SJSA1 (cell line): ENCODE data around the gene TWNK. TPM values are rescaled to one million over a fixed set of nuclear protein-coding genes. Genes with fewer than 3 reads are reported as not detected.

Experiments used
- DNase-seq, 2 experiments: peaks; one replicate each; pipeline ENCODE4 v3.0.0-alpha.2; 2015 to 2020; ENCODE audit warnings: low spot score in 2 of 2, low read depth in 1 of 2
- H3K27ac ChIP-seq: fragments of 250-450 bp; sonication (Bioruptor Pico); 2 replicates; pipeline ENCODE4 v1.5.1; 2020; ENCODE audit warnings: mild to moderate bottlenecking, moderate library complexity
- H3K27me3 ChIP-seq: fragments of 250-450 bp; sonication (Bioruptor Pico); replicated peaks from 2 replicates; pipeline ENCODE4 v1.5.1; 2020; ENCODE audit warnings: mild to moderate bottlenecking, moderate library complexity
- H3K36me3 ChIP-seq: fragments of 250-450 bp; sonication (Bioruptor Pico); 2 replicates; pipeline ENCODE4 v1.5.1; 2020; ENCODE audit warnings: mild to moderate bottlenecking
- H3K4me1 ChIP-seq: fragments of 250-450 bp; sonication (Bioruptor Pico); replicated peaks from 2 replicates; pipeline ENCODE4 v1.6.1; 2021; ENCODE audit warnings: mild to moderate bottlenecking
- H3K4me3 ChIP-seq: fragments of 250-450 bp; sonication (Bioruptor Pico); 2 replicates; pipeline ENCODE4 v1.5.1; 2020; ENCODE audit warnings: mild to moderate bottlenecking
- H3K9me3 ChIP-seq: fragments of 250-450 bp; sonication (Bioruptor Pico); replicated peaks from 2 replicates; pipeline ENCODE4 v1.5.1; 2020; ENCODE audit warnings: mild to moderate bottlenecking
- total RNA-seq: library from RNA; depleted of rRNA; stranded (reverse); fragments of >200 nt; shearing (Covaris generic); gene quantifications from 2 replicates; pipeline ENCODE4 v1.2.3, GENCODE V29; 2014

The TWNK gene
- total RNA-seq, 1 experiment from 2014 or later, result 4.3 TPM

DNA sequence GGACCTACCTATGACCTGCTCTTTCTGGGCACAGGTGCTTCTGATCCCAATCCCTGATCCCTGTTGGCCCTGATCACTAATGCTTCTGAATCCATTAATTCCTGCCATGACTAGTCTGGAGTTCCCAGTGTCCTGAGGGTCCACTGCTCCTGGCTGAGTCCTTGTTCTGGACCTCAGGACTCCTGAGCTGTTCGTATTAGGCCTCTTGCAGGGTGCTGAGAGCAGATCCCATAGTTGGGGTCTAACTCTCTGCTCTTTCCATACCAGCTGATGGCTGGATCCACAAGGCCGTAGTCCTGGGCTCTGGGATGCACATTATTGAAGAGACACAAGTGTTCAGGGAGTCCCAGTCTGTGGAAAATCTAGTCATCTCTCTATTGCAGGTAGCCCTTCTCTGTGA, 7.0 kb upstream of the TWNK start:
- Histone ChIP-seq H3K27me3 (no peaks in the 10 kb centered on the region), H3K4me3 (no peak overlapping the region), H3K9me3 (no peaks in the 10 kb centered on the region), H3K36me3 (peaks cover 33% of the 10 kb centered on the region), H3K4me1 (peaks cover 3% of the 10 kb centered on the region), H3K27ac (no peak overlapping the region)
- peak in 1 of 2 experiments; percentile 18 for DNase-seq

DNA sequence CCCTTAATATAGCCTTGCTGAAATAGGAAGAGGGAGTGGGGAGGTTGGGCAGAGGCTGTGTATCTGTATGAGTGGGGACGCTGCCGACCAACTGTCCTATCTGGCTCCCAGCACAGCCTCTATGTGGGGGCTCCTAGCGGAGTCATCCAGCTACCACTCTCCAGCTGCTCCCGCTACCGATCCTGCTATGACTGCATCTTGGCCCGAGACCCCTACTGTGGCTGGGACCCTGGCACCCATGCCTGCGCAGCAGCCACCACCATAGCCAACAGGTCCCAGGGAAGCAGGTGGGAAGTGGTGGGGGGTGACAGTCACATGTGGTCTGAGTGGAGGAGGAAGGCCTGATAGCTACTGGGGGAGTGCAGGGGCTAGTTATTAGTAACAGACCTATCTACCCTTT, 6.6 kb upstream of the TWNK start:
- Histone ChIP-seq H3K36me3 (peaks cover 35% of the 10 kb centered on the region), H3K4me1 (no peaks in the 10 kb centered on the region), H3K27me3 (no peaks in the 10 kb centered on the region), H3K9me3 (no peaks in the 10 kb centered on the region), H3K4me3 (no peak overlapping the region), H3K27ac (no peak overlapping the region)
- peak in 1 of 2 experiments; percentile 28 for DNase-seq

DNA sequence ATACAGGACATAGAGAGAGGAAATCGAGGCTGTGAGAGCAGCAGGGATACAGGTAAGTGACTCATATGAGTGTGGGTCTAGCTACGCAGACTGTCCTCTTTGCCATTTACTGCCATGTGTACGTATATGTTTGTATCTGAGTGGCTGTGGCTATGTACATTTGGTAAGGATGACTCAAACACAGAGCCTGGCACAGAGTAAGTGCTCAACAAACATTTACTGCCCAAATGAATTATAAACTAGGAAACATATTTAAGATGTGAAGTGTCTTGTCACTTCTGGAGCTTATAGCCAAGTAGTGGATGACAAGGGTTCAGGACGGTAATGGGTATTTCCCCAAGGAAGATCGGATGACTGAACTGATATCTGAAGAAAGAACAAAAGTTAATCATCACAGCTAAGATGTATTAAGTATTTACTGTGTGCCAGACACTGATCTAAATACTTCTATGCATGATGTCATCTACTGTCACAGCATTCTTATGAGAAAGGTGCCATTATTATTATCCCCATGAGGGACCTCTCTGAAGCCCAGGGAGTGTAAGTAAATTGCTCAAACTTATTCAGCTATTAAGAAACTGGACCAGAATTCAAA, 6.1 kb upstream of the TWNK start:
- H3K9me3 ChIP-seq, result no peaks in the 10 kb centered on the region
- no peak overlapping the region for H3K27ac ChIP-seq
- peaks cover 3% of the 10 kb centered on the region for H3K4me1 ChIP-seq
- peaks cover 40% of the 10 kb centered on the region for H3K36me3 ChIP-seq
- H3K27me3 ChIP-seq, result no peaks in the 10 kb centered on the region
- DNase-seq, result no peak
- no peak overlapping the region for H3K4me3 ChIP-seq

DNA sequence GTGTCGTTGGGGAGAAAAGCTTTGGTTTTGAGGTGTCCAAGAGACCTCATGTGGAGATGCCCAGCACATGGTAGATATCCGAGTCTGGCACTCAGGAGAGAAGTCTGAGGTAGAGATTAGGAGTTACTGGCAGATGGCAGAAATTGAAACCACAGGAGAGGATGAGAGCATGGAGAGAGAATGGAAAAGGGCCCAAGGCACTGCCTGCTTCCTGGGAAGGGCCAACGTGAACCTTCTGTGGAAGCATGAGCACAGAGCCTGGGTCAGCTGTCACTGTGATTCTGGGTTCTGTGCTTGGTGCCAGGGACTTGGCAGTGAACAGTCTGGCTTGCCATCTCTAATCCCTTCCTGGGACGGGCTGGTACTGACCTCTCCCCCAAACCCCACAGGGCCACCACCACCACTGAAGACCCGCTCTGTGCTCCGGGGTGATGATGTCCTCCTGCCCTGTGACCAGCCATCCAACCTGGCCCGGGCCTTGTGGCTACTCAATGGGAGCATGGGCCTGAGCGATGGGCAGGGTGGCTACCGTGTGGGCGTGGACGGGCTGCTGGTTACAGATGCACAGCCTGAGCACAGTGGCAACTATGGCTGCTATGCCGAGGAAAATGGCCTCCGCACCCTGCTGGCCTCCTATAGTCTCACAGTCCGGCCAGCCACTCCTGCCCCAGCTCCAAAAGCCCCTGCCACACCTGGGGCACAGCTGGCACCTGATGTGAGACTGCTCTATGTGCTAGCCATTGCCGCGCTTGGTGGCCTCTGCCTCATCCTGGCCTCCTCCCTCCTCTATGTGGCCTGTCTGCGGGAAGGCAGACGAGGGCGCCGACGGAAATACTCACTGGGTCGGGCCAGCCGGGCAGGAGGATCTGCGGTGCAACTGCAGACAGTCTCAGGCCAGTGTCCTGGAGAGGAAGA, 4.2 kb upstream of the TWNK start:
- H3K9me3 ChIP-seq, result no peaks in the 10 kb centered on the region
- peaks cover 15% of the 10 kb centered on the region for H3K4me1 ChIP-seq
- H3K36me3 ChIP-seq, result peaks cover 54% of the 10 kb centered on the region
- no peak for DNase-seq
- no peak overlapping the region for H3K4me3 ChIP-seq
- no peaks in the 10 kb centered on the region for H3K27me3 ChIP-seq
- H3K27ac ChIP-seq, result no peak overlapping the region

DNA sequence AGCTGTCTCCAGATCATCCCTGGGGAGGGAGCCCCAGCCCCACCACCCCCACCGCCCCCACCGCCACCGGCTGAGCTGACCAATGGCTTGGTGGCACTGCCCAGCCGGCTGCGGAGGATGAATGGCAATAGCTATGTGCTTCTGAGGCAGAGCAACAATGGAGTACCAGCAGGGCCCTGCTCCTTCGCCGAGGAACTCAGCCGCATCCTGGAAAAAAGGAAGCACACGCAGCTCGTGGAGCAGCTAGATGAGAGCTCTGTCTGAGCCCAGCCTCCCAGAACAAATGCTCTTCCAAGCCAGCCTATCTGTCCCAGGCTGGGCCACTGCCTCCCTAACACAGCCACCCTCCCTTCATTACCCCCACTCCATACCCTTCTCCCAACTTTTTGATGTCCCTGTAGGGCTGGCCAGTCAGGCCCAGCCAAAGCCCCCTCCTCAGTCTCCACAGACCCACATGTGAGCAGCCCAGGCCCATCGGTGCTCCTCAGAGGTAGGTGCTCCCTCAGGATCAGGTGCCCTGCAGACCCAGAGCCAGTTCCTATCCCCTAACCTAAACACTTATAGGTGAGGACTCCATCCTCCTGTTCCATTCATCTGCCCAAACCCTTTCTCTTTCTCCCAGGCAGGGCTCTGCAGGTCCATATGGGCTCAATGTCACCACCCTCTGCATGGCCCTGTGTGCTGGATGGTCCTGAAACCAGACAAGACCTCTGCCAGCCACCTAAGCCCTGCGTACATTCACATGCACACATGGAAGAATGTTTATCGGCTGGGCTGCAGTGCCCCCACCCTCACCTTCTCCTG, 3.3 kb upstream of the TWNK start:
- H3K4me1 ChIP-seq, result peaks cover 16% of the 10 kb centered on the region
- H3K27me3 ChIP-seq, result no peaks in the 10 kb centered on the region
- peaks cover 59% of the 10 kb centered on the region for H3K36me3 ChIP-seq
- no peak overlapping the region for H3K4me3 ChIP-seq
- H3K9me3 ChIP-seq, result no peaks in the 10 kb centered on the region
- no peak for DNase-seq
- H3K27ac ChIP-seq, result no peak overlapping the region

DNA sequence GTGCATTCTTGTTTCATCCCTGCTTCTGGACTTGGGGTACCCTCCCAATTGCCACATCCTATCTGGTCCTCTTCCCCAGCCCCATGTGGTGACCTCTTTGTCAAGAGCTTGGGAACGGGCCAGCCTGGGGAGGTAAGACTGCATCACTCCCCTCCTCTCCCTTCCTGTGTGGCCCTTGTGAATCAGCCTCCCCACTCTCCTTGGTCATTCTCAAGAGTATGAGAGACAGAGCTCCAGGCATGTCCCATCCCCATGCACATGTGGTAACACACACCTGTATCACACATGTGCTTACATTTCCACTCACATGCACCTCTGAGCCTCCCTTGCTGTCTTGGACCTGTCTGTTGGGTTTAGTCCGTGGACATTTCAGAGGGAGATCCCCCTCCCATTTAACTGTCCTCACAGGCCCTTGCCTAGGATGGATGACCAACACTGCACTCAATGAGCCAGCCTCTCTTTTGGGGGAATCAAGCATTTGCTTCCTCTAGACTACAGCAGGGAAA, 2.6 kb upstream of the TWNK start:
- Histone ChIP-seq H3K36me3 (peaks cover 65% of the 10 kb centered on the region), H3K27ac (no peak overlapping the region), H3K9me3 (no peaks in the 10 kb centered on the region), H3K27me3 (no peaks in the 10 kb centered on the region), H3K4me3 (no peak overlapping the region), H3K4me1 (peaks cover 16% of the 10 kb centered on the region)
- no peak for DNase-seq

DNA sequence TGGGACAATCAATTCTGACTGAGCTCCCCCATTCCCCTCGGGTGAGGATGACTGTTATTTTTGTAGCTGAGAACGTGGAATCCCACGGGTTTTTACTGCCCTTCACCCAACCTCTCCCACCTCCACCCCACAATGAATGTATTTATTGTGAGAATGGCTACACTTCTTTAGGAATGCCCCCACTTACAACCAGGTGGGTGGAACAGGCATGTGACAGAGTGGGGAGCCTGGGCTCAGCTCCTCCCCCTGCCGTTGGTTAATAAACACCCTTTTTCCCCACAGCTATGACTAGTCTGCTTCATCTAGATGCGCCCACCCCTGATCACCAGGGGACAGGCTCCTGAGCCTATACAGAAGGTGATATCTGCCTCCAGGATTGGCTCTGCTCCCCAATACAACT, 2.0 kb upstream of the TWNK start:
- Histone ChIP-seq H3K36me3 (peaks cover 65% of the 10 kb centered on the region), H3K27me3 (no peaks in the 10 kb centered on the region), H3K9me3 (no peaks in the 10 kb centered on the region), H3K27ac (no peak overlapping the region), H3K4me3 (no peak overlapping the region), H3K4me1 (peaks cover 16% of the 10 kb centered on the region)
- DNase-seq, result no peak

DNA sequence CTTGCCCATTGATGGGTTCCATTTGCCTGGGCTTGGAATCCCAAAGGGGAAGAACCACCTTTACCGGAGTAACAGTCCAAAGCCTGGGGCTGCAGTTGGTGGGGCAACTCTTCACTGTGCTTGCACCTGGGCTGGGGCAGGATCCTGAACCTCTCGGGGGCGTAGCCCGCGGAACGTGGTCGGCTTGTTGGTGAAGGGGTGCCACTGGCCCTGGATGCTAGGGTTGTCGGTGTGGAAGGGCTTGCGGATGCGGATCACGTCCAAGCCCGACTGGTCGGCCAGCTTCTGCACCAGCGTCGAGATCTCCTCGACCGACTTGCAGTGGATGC, 756 bp upstream of the TWNK start:
- no peaks in the 10 kb centered on the region for H3K27me3 ChIP-seq
- no peak overlapping the region for H3K27ac ChIP-seq
- H3K4me3 ChIP-seq, result peak overlapping the region; percentile 90
- no peak for DNase-seq
- H3K36me3 ChIP-seq, result peaks cover 68% of the 10 kb centered on the region
- peaks cover 16% of the 10 kb centered on the region for H3K4me1 ChIP-seq
- H3K9me3 ChIP-seq, result no peaks in the 10 kb centered on the region

DNA sequence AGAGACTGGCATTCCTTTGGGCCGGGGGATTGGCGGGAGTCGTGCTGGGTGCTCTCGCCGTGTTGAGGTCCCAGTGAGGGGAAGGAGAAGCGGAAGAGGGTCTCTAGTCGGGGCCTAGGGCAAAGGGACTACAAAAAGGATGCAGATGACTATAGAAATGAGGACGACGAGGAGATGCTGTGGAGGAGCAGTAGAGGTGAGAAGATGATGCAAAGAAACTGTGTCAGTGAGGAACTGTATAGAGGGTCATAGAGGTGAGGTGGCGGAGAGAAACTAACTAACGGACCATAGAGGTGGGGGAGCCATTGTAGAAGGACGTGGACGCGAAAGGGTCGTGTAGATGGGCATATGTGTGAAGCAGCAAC, 324 bp downstream of the TWNK start:
- H3K4me1 ChIP-seq, result peaks cover 16% of the 10 kb centered on the region

DNA sequence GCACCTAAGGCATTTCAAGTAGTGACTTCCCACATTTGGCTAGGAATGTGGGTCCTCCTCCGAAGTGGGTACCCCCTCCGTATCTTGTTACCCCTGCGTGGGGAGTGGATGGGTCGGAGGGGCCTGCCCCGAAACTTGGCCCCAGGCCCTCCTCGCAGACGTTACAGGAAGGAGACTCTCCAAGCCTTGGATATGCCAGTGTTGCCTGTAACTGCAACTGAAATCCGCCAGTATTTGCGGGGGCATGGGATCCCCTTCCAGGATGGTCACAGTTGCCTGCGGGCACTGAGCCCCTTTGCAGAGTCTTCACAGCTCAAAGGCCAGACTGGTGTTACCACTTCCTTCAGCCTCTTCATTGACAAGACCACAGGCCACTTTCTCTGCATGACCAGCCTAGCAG, 823 bp downstream of the TWNK start:
- DNase-seq, result no peak
- Histone ChIP-seq H3K36me3 (peaks cover 61% of the 10 kb centered on the region), H3K27ac (no peak overlapping the region)

More for the DNA sequence above, 324 bp downstream of the TWNK start:
- no peak for DNase-seq
- Histone ChIP-seq H3K27ac (no peak overlapping the region), H3K36me3 (peaks cover 63% of the 10 kb centered on the region), H3K4me3 (peak overlapping the region; percentile 90), H3K27me3 (no peaks in the 10 kb centered on the region), H3K9me3 (no peaks in the 10 kb centered on the region)

DNA sequence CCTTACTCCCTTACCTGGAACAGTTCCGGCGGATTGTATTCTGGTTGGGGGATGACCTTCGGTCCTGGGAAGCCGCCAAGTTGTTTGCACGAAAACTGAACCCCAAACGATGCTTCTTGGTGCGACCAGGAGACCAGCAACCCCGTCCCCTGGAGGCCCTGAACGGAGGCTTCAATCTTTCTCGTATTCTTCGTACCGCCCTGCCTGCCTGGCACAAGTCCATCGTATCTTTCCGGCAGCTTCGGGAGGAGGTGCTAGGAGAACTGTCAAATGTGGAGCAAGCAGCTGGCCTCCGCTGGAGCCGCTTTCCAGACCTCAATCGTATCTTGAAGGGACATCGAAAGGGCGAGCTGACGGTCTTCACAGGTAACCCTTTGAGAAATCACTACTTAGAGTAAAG, 1.7 kb downstream of the TWNK start:
- no peak for DNase-seq
- H3K4me1 ChIP-seq, result peaks cover 18% of the 10 kb centered on the region
- H3K4me3 ChIP-seq, result no peak overlapping the region
- H3K27ac ChIP-seq, result no peak overlapping the region
- H3K27me3 ChIP-seq, result no peaks in the 10 kb centered on the region
- H3K9me3 ChIP-seq, result no peaks in the 10 kb centered on the region
- H3K36me3 ChIP-seq, result peaks cover 70% of the 10 kb centered on the region

More for the DNA sequence above, 823 bp downstream of the TWNK start:
- peak overlapping the region; percentile 90 for H3K4me3 ChIP-seq
- H3K27me3 ChIP-seq, result no peaks in the 10 kb centered on the region
- H3K9me3 ChIP-seq, result no peaks in the 10 kb centered on the region
- H3K4me1 ChIP-seq, result peaks cover 16% of the 10 kb centered on the region

DNA sequence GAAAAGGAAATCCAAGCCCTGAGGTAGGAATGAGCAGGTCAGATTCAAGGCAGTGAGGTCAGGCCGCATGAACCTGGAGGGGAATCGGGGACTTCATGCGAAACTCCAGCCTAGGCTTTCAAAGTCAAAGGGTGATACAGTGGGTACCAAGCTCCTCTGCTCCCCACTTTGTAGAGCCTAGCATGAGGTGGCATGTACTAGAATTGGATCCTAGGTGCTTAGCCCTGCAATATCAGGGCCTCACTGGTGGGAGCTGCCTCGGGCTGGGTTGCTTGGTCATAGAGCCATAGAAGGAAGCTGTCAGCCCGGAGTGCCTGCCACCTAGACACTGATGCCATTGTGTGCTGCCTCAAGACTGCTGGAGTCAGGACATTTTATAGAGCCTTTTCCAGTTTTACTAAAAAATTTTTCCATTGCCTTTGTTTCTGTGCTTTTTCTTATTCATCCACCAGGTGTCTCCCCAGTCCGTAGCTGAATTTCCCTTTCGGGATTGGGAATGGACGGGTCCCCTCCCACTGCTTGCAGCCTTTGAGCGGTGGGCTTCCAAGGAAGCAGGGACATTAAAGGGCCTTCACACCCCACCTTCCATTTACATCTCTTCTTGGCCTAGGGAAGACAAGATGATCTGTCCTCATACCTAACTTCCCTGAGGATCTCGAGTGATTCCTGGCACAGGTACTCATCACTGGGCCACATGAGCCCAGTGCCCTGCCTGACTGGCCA, 6.8 kb downstream of the TWNK start:
- peaks cover 52% of the 10 kb centered on the region for H3K4me1 ChIP-seq
- no peak overlapping the region for H3K4me3 ChIP-seq
- no peaks in the 10 kb centered on the region for H3K9me3 ChIP-seq
- peak in 1 of 2 experiments; percentile 65 for DNase-seq
- peaks cover 47% of the 10 kb centered on the region for H3K36me3 ChIP-seq
- H3K27me3 ChIP-seq, result no peaks in the 10 kb centered on the region
- H3K27ac ChIP-seq, result peak overlapping the region; percentile 57

DNA sequence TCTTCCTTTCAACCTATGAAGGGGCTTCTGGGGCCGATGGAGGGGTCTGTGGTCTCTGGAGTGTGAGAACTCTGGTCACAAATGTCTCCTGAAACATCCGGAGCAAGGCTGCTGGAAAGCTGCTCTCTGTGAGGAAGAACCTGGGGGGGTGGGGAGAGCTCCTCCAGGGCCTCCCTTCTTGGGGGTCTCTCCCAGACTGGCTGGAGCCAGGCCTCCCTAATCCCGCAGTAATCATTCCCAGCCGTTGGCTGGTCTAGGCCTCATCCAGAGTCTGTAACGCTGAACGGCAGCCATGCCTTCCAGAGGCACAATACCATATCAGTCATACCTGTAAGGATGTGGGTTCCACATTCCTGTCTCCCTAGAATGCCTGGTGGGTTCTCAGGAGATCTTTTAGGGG, 7.8 kb downstream of the TWNK start:
- H3K9me3 ChIP-seq, result no peaks in the 10 kb centered on the region
- peak overlapping the region; percentile 57 for H3K27ac ChIP-seq
- H3K4me3 ChIP-seq, result no peak overlapping the region
- no peaks in the 10 kb centered on the region for H3K27me3 ChIP-seq
- DNase-seq, result peak; percentile 72 to 78
- H3K36me3 ChIP-seq, result peaks cover 44% of the 10 kb centered on the region
- H3K4me1 ChIP-seq, result peaks cover 56% of the 10 kb centered on the region
